ENCODE measurements around the gene ROM1. TPM values are rescaled to one million over a fixed set of nuclear protein-coding genes. Genes with fewer than 3 reads are reported as not detected.

The ROM1 gene
- total RNA-seq, 1 experiment from 2014 or later, result 1.6 TPM

- Mint-ChIP-seq H3K27me3 (ENCODE audit: unreplicated experiment) (no peaks in the 10 kb centered on the region), H3K4me1 (ENCODE audit: low read depth, unreplicated experiment) (peaks cover 16% of the 10 kb centered on the region), H3K9me3 (ENCODE audit: low read depth, unreplicated experiment) (no peaks in the 10 kb centered on the region), H3K4me3 (ENCODE audit: low read depth, unreplicated experiment) (no peak overlapping the region), H3K36me3 (ENCODE audit: insufficient read depth, unreplicated experiment) (peaks cover 13% of the 10 kb centered on the region), H3K27ac (ENCODE audit: unreplicated experiment) (no peak overlapping the region)
- TF ChIP-seq CTCF (IDR thresholded peaks at IDR 0.05; ENCODE audit: unreplicated experiment), result no peak
- DNase-seq, result no peak
- no TSS peak for BruUV-seq (replicated peaks)
- intact Hi-C loops (cut with micrococcal nuclease; ENCODE audit: unreplicated experiment), result no loop called here
- CTCF ChIA-PET, result interaction anchor here (0.6 to 0.7 kb wide), 3 partner anchors 11 to 1320 kb away, joined by 3 to 7 read pairs (median 3); partner anchors contain the start of gene TTC9C
Measured at GRCh38 chr11:62656796-62657429, 43.9 kb downstream of the ROM1 start.

GRCh38 chr11:62664405-62665074, 51.5 kb downstream of the ROM1 start:
- H3K27ac Mint-ChIP-seq (ENCODE audit: unreplicated experiment), result peak overlapping the region; percentile 99
- no peaks in the 10 kb centered on the region for H3K27me3 Mint-ChIP-seq (ENCODE audit: unreplicated experiment)
- peaks cover 9% of the 10 kb centered on the region for H3K4me1 Mint-ChIP-seq (ENCODE audit: low read depth, unreplicated experiment)
- TF ChIP-seq CTCF (IDR thresholded peaks at IDR 0.05; ENCODE audit: unreplicated experiment), result no peak
- CTCF ChIA-PET, result interaction anchor here (0.8 to 2.0 kb wide), 4 partner anchors 12 to 91 kb away, joined by 3 to 6 read pairs (median 4); partner anchors contain the start of genes EEF1G, INTS5, MTA2 and TUT1
- TSS peak; percentile 39 for BruUV-seq (replicated peaks)
- DNase-seq, result peak; percentile 51
- H3K4me3 Mint-ChIP-seq (ENCODE audit: low read depth, unreplicated experiment), result peak overlapping the region; percentile 91
- H3K9me3 Mint-ChIP-seq (ENCODE audit: low read depth, unreplicated experiment), result no peaks in the 10 kb centered on the region
- H3K36me3 Mint-ChIP-seq (ENCODE audit: insufficient read depth, unreplicated experiment), result peaks cover 62% of the 10 kb centered on the region
- intact Hi-C loops (cut with micrococcal nuclease; ENCODE audit: unreplicated experiment), result no loop called here

Small RNA genes within 50 kb of the gene (microRNA-seq; reads per million reads assigned to microRNA genes)
- 2.5 reads per million for gene MIR6747

Other genes starting within 250 kb of the ROM1 start
- not detected in 2 replicates for gene SCGB1A1, start 194.2 kb upstream of the ROM1 start, total RNA-seq (2022)
- 246 and 253 TPM in 2 replicates for gene AHNAK, start 66.5 kb upstream of the ROM1 start, total RNA-seq (2022)
- gene EEF1G, start 39.4 kb upstream of the ROM1 start, total RNA-seq (2022), result 970 and 1,189 TPM in 2 replicates
- 21.9 and 26.3 TPM in 2 replicates for gene TUT1, start 21.7 kb upstream of the ROM1 start, total RNA-seq (2022)
- 90.4 and 97.2 TPM in 2 replicates for gene MTA2, start 11.4 kb upstream of the ROM1 start, total RNA-seq (2022)
- 43.3 and 51.4 TPM in 2 replicates for gene EML3, start 482 bp upstream of the ROM1 start, total RNA-seq (2022)
- 31.5 and 32.7 TPM in 2 replicates for gene B3GAT3, start 8.7 kb downstream of the ROM1 start, total RNA-seq (2022)
- 356 and 377 TPM in 2 replicates for gene GANAB, start 33.4 kb downstream of the ROM1 start, total RNA-seq (2022)
- gene INTS5, start 40.0 kb downstream of the ROM1 start, total RNA-seq (2022), result 21.4 and 26.0 TPM in 2 replicates
- 61.7 and 67.4 TPM in 2 replicates for gene C11orf98, start 52.0 kb downstream of the ROM1 start, total RNA-seq (2022)
- 17.7 and 23.1 TPM in 2 replicates for gene CSKMT, start 52.1 kb downstream of the ROM1 start, total RNA-seq (2022)
- 10.4 and 11.4 TPM in 2 replicates for gene UQCC3, start 58.4 kb downstream of the ROM1 start, total RNA-seq (2022)
- 16.4 and 21.3 TPM in 2 replicates for gene LBHD1, start 59.0 kb downstream of the ROM1 start, total RNA-seq (2022)
- gene UBXN1, start 65.8 kb downstream of the ROM1 start, total RNA-seq (2022), result 91.9 and 98.7 TPM in 2 replicates
- 0.71 and 1.5 TPM in 2 replicates for gene LRRN4CL, start 76.3 kb downstream of the ROM1 start, total RNA-seq (2022)
- gene BSCL2, start 94.2 kb downstream of the ROM1 start, total RNA-seq (2022), result 71.5 and 88.0 TPM in 2 replicates
- gene GNG3, start 94.4 kb downstream of the ROM1 start, total RNA-seq (2022), result not detected in 2 replicates
- 52.6 and 52.7 TPM in 2 replicates for gene HNRNPUL2, start 114.2 kb downstream of the ROM1 start, total RNA-seq (2022)
- gene TTC9C, start 115.2 kb downstream of the ROM1 start, total RNA-seq (2022), result 35.5 and 36.7 TPM in 2 replicates
- gene ZBTB3, start 140.9 kb downstream of the ROM1 start, total RNA-seq (2022), result 9.7 and 10.6 TPM in 2 replicates
- 83.4 and 86.9 TPM in 2 replicates for gene POLR2G, start 148.3 kb downstream of the ROM1 start, total RNA-seq (2022)
- gene TAF6L, start 158.1 kb downstream of the ROM1 start, total RNA-seq (2022), result 26.0 and 28.9 TPM in 2 replicates
- gene TMEM179B, start 174.1 kb downstream of the ROM1 start, total RNA-seq (2022), result 65.6 and 72.3 TPM in 2 replicates
- 19.4 and 20.5 TPM in 2 replicates for gene TMEM223, start 178.7 kb downstream of the ROM1 start, total RNA-seq (2022)
- gene NXF1, start 192.2 kb downstream of the ROM1 start, total RNA-seq (2022), result 48.0 and 51.6 TPM in 2 replicates
- 38.3 and 39.2 TPM in 2 replicates for gene STX5, start 218.8 kb downstream of the ROM1 start, total RNA-seq (2022)
- not detected in 2 replicates for gene TEX54, start 219.6 kb downstream of the ROM1 start, total RNA-seq (2022)
- gene WDR74, start 226.3 kb downstream of the ROM1 start, total RNA-seq (2022), result 87.7 and 97.4 TPM in 2 replicates

Measured in Calu3 (cell line).